HepG2 (cell line): ENCODE results near the gene TEKT1. TPM values are rescaled to one million over a fixed set of nuclear protein-coding genes. Genes with fewer than 3 reads are reported as not detected.

Source experiments
- GPN1 ChIP-seq: sonication (generic); formaldehyde crosslinking; IDR thresholded peaks from 2 replicates; pipeline ENCODE4 v1.5.1; 2020; ENCODE audit warnings: missing genetic modification reagents, borderline replicate concordance
- HNRNPUL1 ChIP-seq: fragments of 200-400 bp; formaldehyde crosslinking; IDR thresholded peaks from 2 replicates; pipeline ENCODE4 v1.6.1; 2017; ENCODE audit warnings: low read depth, mild to moderate bottlenecking, low read length, moderate library complexity
- MIER2 ChIP-seq: IDR thresholded peaks from 2 replicates; pipeline ENCODE4 v1.6.1; 2016; ENCODE audit warnings: missing biosample characterization, missing genetic modification reagents
- NCOA5 ChIP-seq: sonication (generic); formaldehyde crosslinking; IDR thresholded peaks from 2 replicates; pipeline ENCODE4 v1.4.0; 2020; ENCODE audit warnings: missing genetic modification reagents
- PHF20 ChIP-seq: sonication (generic); formaldehyde crosslinking; IDR thresholded peaks from 2 replicates; pipeline ENCODE4 v1.5.0; 2020; ENCODE audit warnings: mild to moderate bottlenecking, missing genetic modification reagents
- PRDM4 ChIP-seq: sonication (generic); formaldehyde crosslinking; IDR thresholded peaks from 2 replicates; pipeline ENCODE4 v1.9.0; 2021; ENCODE audit warnings: missing genetic modification reagents, borderline replicate concordance
- ZEB1 ChIP-seq: IDR thresholded peaks from 2 replicates; pipeline ENCODE4 v1.6.1; 2012; ENCODE audit warnings: mild to moderate bottlenecking, low read depth, inconsistent platforms; ENCODE audit not compliant: insufficient replicate concordance
- ZNF850 ChIP-seq: sonication (generic); formaldehyde crosslinking; conservative IDR thresholded peaks from 2 replicates; pipeline ENCODE4 v1.9.0; 2021; ENCODE audit warnings: mild to moderate bottlenecking, missing genetic modification reagents
- polyA plus RNA-seq, 8 experiments: library from polyadenylated mRNA; depleted of rRNA in 3 of 8; stranded (reverse) in 7 of 8; unstranded in 1 of 8; fragments of >200 nt; fragmentation: Illumina TruSeq in 4 of 8; extraction: Trizol in 4 of 8; gene quantifications; 2 replicates each; pipeline versions ENCODE4 v1.2.1 to v1.2.3, GENCODE V29; 2011 to 2016; ENCODE audit warnings: low read depth in 4 of 8, missing spikeins in 1 of 8, mixed read lengths in 1 of 8; ENCODE audit not compliant: insufficient read depth in 1 of 8
- total RNA-seq, 5 experiments: library from RNA; depleted of rRNA; stranded (reverse); fragments of >200 nt; fragmentation: Illumina TruSeq; extraction: Trizol; gene quantifications; 2 replicates each; pipeline ENCODE4 v1.2.3, GENCODE V29; 2016; ENCODE audit warnings: low read depth in 1 of 5
- TF ChIP-seq, protein P1 (sequence below), 2 experiments: fragments of 450-650 bp in 1 of 2; sonication (generic) in 1 of 2; formaldehyde crosslinking in 1 of 2; IDR thresholded peaks; 2 replicates each; pipeline versions ENCODE4 v1.6.1 to v1.8.0; 2016 to 2022; ENCODE audit warnings: antibody characterized with exemption in 1 of 2, mild to moderate bottlenecking in 1 of 2, missing genetic modification reagents in 1 of 2
- TF ChIP-seq, protein P2 (sequence below): sonication (generic); formaldehyde crosslinking; IDR thresholded peaks from 2 replicates; pipeline ENCODE4 v1.4.0; 2020; ENCODE audit warnings: missing genetic modification reagents, borderline replicate concordance
- TF ChIP-seq, protein P3 (sequence below), 2 experiments: IDR thresholded peaks; 2 replicates each; pipeline ENCODE4 v1.6.1; 2011 to 2012; ENCODE audit warnings: low read length in 2 of 2, borderline replicate concordance in 1 of 2, low read depth in 1 of 2, mild to moderate bottlenecking in 1 of 2, moderate library complexity in 1 of 2

Gene TEKT1
- total and polyA plus RNA-seq, 2 of the 13 experiments (the other 11 are each of a cell fraction or from before 2014, with no cell fraction given): not detected

GRCh38 chr17:6755731-6756184, 75.8 kb downstream of the TEKT1 start, which contains the start of gene XAF1 (continued):
- TF ChIP-seq, protein P1, sequence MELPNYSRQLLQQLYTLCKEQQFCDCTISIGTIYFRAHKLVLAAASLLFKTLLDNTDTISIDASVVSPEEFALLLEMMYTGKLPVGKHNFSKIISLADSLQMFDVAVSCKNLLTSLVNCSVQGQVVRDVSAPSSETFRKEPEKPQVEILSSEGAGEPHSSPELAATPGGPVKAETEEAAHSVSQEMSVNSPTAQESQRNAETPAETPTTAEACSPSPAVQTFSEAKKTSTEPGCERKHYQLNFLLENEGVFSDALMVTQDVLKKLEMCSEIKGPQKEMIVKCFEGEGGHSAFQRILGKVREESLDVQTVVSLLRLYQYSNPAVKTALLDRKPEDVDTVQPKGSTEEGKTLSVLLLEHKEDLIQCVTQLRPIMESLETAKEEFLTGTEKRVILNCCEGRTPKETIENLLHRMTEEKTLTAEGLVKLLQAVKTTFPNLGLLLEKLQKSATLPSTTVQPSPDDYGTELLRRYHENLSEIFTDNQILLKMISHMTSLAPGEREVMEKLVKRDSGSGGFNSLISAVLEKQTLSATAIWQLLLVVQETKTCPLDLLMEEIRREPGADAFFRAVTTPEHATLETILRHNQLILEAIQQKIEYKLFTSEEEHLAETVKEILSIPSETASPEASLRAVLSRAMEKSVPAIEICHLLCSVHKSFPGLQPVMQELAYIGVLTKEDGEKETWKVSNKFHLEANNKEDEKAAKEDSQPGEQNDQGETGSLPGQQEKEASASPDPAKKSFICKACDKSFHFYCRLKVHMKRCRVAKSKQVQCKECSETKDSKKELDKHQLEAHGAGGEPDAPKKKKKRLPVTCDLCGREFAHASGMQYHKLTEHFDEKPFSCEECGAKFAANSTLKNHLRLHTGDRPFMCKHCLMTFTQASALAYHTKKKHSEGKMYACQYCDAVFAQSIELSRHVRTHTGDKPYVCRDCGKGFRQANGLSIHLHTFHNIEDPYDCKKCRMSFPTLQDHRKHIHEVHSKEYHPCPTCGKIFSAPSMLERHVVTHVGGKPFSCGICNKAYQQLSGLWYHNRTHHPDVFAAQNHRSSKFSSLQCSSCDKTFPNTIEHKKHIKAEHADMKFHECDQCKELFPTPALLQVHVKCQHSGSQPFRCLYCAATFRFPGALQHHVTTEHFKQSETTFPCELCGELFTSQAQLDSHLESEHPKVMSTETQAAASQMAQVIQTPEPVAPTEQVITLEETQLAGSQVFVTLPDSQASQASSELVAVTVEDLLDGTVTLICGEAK (IDR thresholded peaks at IDR 0.05): no peak
- TF ChIP-seq, protein P1 (CRISPR knock-in tag; IDR thresholded peaks at IDR 0.05): peak; percentile 32; the same call in 1 of the 2 replicates
- no peak for TF ChIP-seq MIER2 (CRISPR knock-in tag)
- no peak for TF ChIP-seq GPN1
- no peak for TF ChIP-seq PHF20 (CRISPR knock-in tag)
- no peak for TF ChIP-seq ZNF850 (CRISPR knock-in tag)
- TF ChIP-seq, protein P2, sequence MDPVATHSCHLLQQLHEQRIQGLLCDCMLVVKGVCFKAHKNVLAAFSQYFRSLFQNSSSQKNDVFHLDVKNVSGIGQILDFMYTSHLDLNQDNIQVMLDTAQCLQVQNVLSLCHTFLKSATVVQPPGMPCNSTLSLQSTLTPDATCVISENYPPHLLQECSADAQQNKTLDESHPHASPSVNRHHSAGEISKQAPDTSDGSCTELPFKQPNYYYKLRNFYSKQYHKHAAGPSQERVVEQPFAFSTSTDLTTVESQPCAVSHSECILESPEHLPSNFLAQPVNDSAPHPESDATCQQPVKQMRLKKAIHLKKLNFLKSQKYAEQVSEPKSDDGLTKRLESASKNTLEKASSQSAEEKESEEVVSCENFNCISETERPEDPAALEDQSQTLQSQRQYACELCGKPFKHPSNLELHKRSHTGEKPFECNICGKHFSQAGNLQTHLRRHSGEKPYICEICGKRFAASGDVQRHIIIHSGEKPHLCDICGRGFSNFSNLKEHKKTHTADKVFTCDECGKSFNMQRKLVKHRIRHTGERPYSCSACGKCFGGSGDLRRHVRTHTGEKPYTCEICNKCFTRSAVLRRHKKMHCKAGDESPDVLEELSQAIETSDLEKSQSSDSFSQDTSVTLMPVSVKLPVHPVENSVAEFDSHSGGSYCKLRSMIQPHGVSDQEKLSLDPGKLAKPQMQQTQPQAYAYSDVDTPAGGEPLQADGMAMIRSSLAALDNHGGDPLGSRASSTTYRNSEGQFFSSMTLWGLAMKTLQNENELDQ (CRISPR knock-in tag): no peak
- no peak for TF ChIP-seq HNRNPUL1
- TF ChIP-seq PRDM4 (CRISPR knock-in tag): no peak
- TF ChIP-seq ZEB1: no peak
- TF ChIP-seq NCOA5 (CRISPR knock-in tag): no peak
- TF ChIP-seq, protein P3, sequence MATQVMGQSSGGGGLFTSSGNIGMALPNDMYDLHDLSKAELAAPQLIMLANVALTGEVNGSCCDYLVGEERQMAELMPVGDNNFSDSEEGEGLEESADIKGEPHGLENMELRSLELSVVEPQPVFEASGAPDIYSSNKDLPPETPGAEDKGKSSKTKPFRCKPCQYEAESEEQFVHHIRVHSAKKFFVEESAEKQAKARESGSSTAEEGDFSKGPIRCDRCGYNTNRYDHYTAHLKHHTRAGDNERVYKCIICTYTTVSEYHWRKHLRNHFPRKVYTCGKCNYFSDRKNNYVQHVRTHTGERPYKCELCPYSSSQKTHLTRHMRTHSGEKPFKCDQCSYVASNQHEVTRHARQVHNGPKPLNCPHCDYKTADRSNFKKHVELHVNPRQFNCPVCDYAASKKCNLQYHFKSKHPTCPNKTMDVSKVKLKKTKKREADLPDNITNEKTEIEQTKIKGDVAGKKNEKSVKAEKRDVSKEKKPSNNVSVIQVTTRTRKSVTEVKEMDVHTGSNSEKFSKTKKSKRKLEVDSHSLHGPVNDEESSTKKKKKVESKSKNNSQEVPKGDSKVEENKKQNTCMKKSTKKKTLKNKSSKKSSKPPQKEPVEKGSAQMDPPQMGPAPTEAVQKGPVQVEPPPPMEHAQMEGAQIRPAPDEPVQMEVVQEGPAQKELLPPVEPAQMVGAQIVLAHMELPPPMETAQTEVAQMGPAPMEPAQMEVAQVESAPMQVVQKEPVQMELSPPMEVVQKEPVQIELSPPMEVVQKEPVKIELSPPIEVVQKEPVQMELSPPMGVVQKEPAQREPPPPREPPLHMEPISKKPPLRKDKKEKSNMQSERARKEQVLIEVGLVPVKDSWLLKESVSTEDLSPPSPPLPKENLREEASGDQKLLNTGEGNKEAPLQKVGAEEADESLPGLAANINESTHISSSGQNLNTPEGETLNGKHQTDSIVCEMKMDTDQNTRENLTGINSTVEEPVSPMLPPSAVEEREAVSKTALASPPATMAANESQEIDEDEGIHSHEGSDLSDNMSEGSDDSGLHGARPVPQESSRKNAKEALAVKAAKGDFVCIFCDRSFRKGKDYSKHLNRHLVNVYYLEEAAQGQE (IDR thresholded peaks at IDR 0.05; ENCODE audit: borderline replicate concordance in 1 of 2, low read depth in 1 of 2, low read length in 2 of 2): no peak
